TTC549 (cell line): ENCODE results near the gene TAF9B.
"Not testable (repeated sequence)": the region's sequence is repeated elsewhere in the genome, so short reads cannot be mapped to it uniquely, and the experiment has no call there.

ENCODE experiments used
- FAIRE-seq: peaks from 2 replicates; lab custom pipeline; 2012; peaks lifted over from hg19 to GRCh38; lab: Jason Lieb, UNC

Gene TAF9B

GRCh38 chrX:78139160-78140123, at the start of gene TAF9B:
TSS of gene TAF9B (minus strand) at chrX:78139650. CDS start at chrX:78139611, 39 bp downstream.
- FAIRE-seq, result no peak

- no peak for FAIRE-seq
Measured at GRCh38 chrX:78182881-78183280, 43.4 kb upstream of the TAF9B start.

GRCh38 chrX:78181307-78181706, 41.9 kb upstream of the TAF9B start:
- FAIRE-seq, result no peak

GRCh38 chrX:78168065-78168464, 28.6 kb upstream of the TAF9B start:
- FAIRE-seq, result no peak

- FAIRE-seq, result no peak
Measured at GRCh38 chrX:78165425-78165824, 26.0 kb upstream of the TAF9B start.

- not testable (repeated sequence) for FAIRE-seq
Measured at GRCh38 chrX:78163175-78163574, 23.7 kb upstream of the TAF9B start.

GRCh38 chrX:78160711-78161110, 21.3 kb upstream of the TAF9B start:
- not testable (repeated sequence) for FAIRE-seq

GRCh38 chrX:78157846-78158245, 18.4 kb upstream of the TAF9B start:
- FAIRE-seq, result not testable (repeated sequence)

GRCh38 chrX:78157373-78157772, 17.9 kb upstream of the TAF9B start:
- not testable (repeated sequence) for FAIRE-seq

- FAIRE-seq, result not testable (repeated sequence)
Measured at GRCh38 chrX:78147002-78147540, 7.6 kb upstream of the TAF9B start.

GRCh38 chrX:78140206-78140605, 756 bp upstream of the TAF9B start:
- FAIRE-seq, result no peak

- no peak for FAIRE-seq
Measured at GRCh38 chrX:78133238-78133960, 6.1 kb downstream of the TAF9B start.

- FAIRE-seq, result no peak
Measured at GRCh38 chrX:78131117-78131516, 8.3 kb downstream of the TAF9B start.

- no peak for FAIRE-seq
Measured at GRCh38 chrX:78130396-78130795, 9.1 kb downstream of the TAF9B start.

GRCh38 chrX:78129714-78130113, 9.7 kb downstream of the TAF9B start:
- FAIRE-seq, result no peak

- not testable (repeated sequence) for FAIRE-seq
Measured at GRCh38 chrX:78125781-78126180, 13.7 kb downstream of the TAF9B start.

GRCh38 chrX:78125148-78125547, 14.3 kb downstream of the TAF9B start:
- no peak for FAIRE-seq

- FAIRE-seq, result no peak
Measured at GRCh38 chrX:78124307-78124706, 15.1 kb downstream of the TAF9B start.

- FAIRE-seq, result no peak
Measured at GRCh38 chrX:78123190-78123589, 16.3 kb downstream of the TAF9B start.

- FAIRE-seq, result no peak
Measured at GRCh38 chrX:78119521-78120227, 19.8 kb downstream of the TAF9B start.

GRCh38 chrX:78118628-78119027, 20.8 kb downstream of the TAF9B start:
- FAIRE-seq, result no peak

- no peak for FAIRE-seq
Measured at GRCh38 chrX:78116766-78117165, 22.7 kb downstream of the TAF9B start.
